ENCODE results near the gene SOX6. TPM values are rescaled to one million over a fixed set of nuclear protein-coding genes. Genes with fewer than 3 reads are reported as not detected.
A peak's percentile ranks its signal among the peaks of the same experiment; 100 is the strongest.

Gene SOX6
- total and polyA plus RNA-seq, 7 donors, result 0.61 to 47.6 (median 14.6) TPM

GRCh38 chr11:16299884-16300782 is 56.2 kb downstream of the SOX6 start:
- ATAC-seq (peak in 2 of 4 donors; percentile 44 to 66), DNase-seq (no peak)
- WGBS, 3 donors, result 63 to 73% (median 64%) methylated on average over 8 of the region's 8 CpGs
- Histone ChIP-seq H3K4me1 (peaks cover 61% of the 10 kb centered on the region), H3K27ac (peak overlapping the region; percentile 84), H3K36me3 (ENCODE audit: insufficient read depth in 1 of 2, low read depth in 1 of 2) (no peaks in the 10 kb centered on the region), H3K4me3 (no peak overlapping the region), H3K27me3 (ENCODE audit: insufficient read depth in 3 of 3, low read length in 2 of 3) (no peaks in the 10 kb centered on the region), H3K9me3 (no peaks in the 10 kb centered on the region)
- no peak for TF ChIP-seq CTCF (IDR thresholded peaks at IDR 0.05)
- intact Hi-C loops (cut with DNase I), result loop anchor here (5.0 to 10.0 kb wide), 2 partner anchors 42 to 305 kb away; no protein-coding TSS in a partner anchor

- WGBS, 3 donors, result 89 to 97% (median 89%) methylated on average over 4 of the region's 4 CpGs
These were observed 57.0 kb downstream of the SOX6 start for GRCh38 chr11:16299390-16299789.

DNA sequence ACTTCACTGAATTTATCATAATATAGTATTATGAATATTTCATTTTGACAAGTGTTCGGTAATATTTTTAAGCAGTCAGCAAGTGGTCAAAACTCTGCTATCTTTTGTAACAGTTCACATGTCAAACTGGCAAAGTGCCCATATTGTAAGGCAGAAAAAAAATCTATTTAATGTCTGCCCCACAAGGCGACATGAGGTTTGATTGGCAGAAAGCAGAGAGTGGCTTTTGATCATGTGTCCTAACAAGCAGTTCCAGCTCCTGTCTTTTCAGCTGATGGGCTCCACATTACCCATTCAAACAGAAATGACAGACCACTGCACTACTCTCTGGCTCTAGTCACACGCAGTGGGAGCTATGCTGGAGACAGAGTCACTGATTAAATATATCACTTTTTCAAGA is 59.0 kb downstream of the SOX6 start:
- 27 to 48% (median 30%) methylated on average over 3 of the region's 3 CpGs for WGBS, 3 donors
- intact Hi-C loops (cut with DNase I), result loop anchor here (1.0 to 10.0 kb wide), 2 partner anchors 307 to 309 kb away; no protein-coding TSS in a partner anchor
- DNase-seq, result no peak

More at GRCh38 chr11:16299390-16299789, 57.0 kb downstream of the SOX6 start:
- Histone ChIP-seq H3K4me3 (no peak overlapping the region), H3K36me3 (ENCODE audit: insufficient read depth in 1 of 2, low read depth in 1 of 2) (no peaks in the 10 kb centered on the region), H3K27me3 (ENCODE audit: insufficient read depth in 3 of 3, low read length in 2 of 3) (no peaks in the 10 kb centered on the region), H3K9me3 (no peaks in the 10 kb centered on the region), H3K4me1 (peaks cover 68% of the 10 kb centered on the region), H3K27ac (peak overlapping the region; percentile 84)
- intact Hi-C loops (cut with DNase I), result loop anchor here in 1 of 2 donors (10.0 kb wide), 1 partner anchor 305 kb away; no protein-coding TSS in a partner anchor
- ATAC-seq (no peak), DNase-seq (no peak)
- no peak for TF ChIP-seq CTCF (IDR thresholded peaks at IDR 0.05)

GRCh38 chr11:16296273-16296672 is 60.1 kb downstream of the SOX6 start:
- 31 to 53% (median 33%) methylated on average over 2 of the region's 2 CpGs for WGBS, 3 donors
- Histone ChIP-seq H3K27me3 (ENCODE audit: insufficient read depth in 3 of 3, low read length in 2 of 3) (no peaks in the 10 kb centered on the region), H3K27ac (peak overlapping the region; percentile 84), H3K4me1 (peaks cover 76% of the 10 kb centered on the region), H3K9me3 (no peaks in the 10 kb centered on the region), H3K36me3 (ENCODE audit: insufficient read depth in 1 of 2, low read depth in 1 of 2) (no peaks in the 10 kb centered on the region), H3K4me3 (peak overlapping the region; percentile 15)
- DNase-seq (no peak), ATAC-seq (peak; percentile 54 to 78 (median 68))
- TF ChIP-seq CTCF (IDR thresholded peaks at IDR 0.05), result no peak
- intact Hi-C loops (cut with DNase I), result loop anchor here in 1 of 2 donors (10.0 kb wide), 1 partner anchor 309 kb away; no protein-coding TSS in a partner anchor

More for the DNA sequence above, 59.0 kb downstream of the SOX6 start:
- H3K4me1 ChIP-seq, result peaks cover 80% of the 10 kb centered on the region
- no peaks in the 10 kb centered on the region for H3K36me3 ChIP-seq (ENCODE audit: insufficient read depth in 1 of 2, low read depth in 1 of 2)
- ATAC-seq, result peak; percentile 34 to 48 (median 46)
- peak overlapping the region; percentile 84 for H3K27ac ChIP-seq
- H3K4me3 ChIP-seq, result no peak overlapping the region
- no peaks in the 10 kb centered on the region for H3K9me3 ChIP-seq
- no peak for TF ChIP-seq CTCF (IDR thresholded peaks at IDR 0.05)
- H3K27me3 ChIP-seq (ENCODE audit: insufficient read depth in 3 of 3, low read length in 2 of 3), result no peaks in the 10 kb centered on the region

Data from psoas muscle (tissue), 8 donors.